Testis (tissue), 2 donors: ENCODE results near the gene CGNL1.

ENCODE experiments used
- CTCF ChIP-seq, 3 experiments: fragments of 450-650 bp in 2 of 3; fragments of 200-600 bp in 1 of 3; sonication (generic) in 1 of 3; IDR thresholded peaks; one replicate each; pipeline ENCODE4 v1.5.1; 2016 to 2019; ENCODE audit warnings: antibody characterized with exemption in 3 of 3, mild to moderate bottlenecking in 2 of 3, moderate library complexity in 1 of 3
- POLR2A ChIP-seq: fragments of 450-650 bp; IDR thresholded peaks from one replicate; pipeline ENCODE4 v1.6.1; 2017; ENCODE audit warnings: antibody characterized with exemption, mild to moderate bottlenecking, moderate library complexity

DNA sequence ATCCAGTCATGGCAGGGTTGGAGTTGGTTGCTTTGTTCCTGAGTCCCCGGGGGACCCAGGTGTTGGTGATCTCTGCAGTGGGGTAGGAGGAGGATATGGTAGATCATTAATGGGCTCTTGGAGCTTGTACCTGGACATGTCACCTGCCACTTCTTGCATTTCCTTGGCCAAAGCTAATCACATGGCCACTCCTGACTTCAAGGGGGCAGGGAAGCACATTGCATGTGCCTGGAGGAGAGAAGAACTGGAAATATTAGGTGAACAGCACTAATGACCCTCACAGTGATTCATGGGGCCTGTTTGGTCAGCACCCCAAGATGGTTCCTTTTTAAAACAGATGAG lies 128.3 kb downstream of the CGNL1 start:
- TF ChIP-seq CTCF (IDR thresholded peaks at IDR 0.05) (no peak), POLR2A (no peak)
